Subcutaneous adipose tissue (tissue), 4 donors: ENCODE data around the gene BAZ2B. TPM values are rescaled to one million over a fixed set of nuclear protein-coding genes. Genes with fewer than 3 reads are reported as not detected.

Source experiments
- CTCF ChIP-seq: fragments of 450-650 bp; IDR thresholded peaks from one replicate; pipeline ENCODE4 v1.5.1; 2016; ENCODE audit warnings: low read depth, mild to moderate bottlenecking, control low read depth, antibody characterized with exemption, moderate library complexity
- total RNA-seq, 4 donors: library from RNA; depleted of rRNA; stranded (reverse); fragments of >200 nt; gene quantifications; one replicate each; pipeline ENCODE4 v1.1.0, GENCODE V29; 2016

Gene BAZ2B
- total RNA-seq, 4 donors from 2014 or later = 106 to 128 (median 112) TPM

- no peak for TF ChIP-seq CTCF
Measured at GRCh38 chr2:159526433-159526832, 89.9 kb downstream of the BAZ2B start.

- no peak for TF ChIP-seq CTCF
Measured at GRCh38 chr2:159525012-159525411, 91.3 kb downstream of the BAZ2B start.

GRCh38 chr2:159521272-159521671, 95.1 kb downstream of the BAZ2B start:
- no peak for TF ChIP-seq CTCF

GRCh38 chr2:159518321-159519005, 97.9 kb downstream of the BAZ2B start:
- no peak for TF ChIP-seq CTCF

GRCh38 chr2:159516241-159516758, 100.0 kb downstream of the BAZ2B start:
- no peak for TF ChIP-seq CTCF

- TF ChIP-seq CTCF = no peak
Measured at GRCh38 chr2:159515441-159515840, 100.9 kb downstream of the BAZ2B start.

GRCh38 chr2:159513745-159514144, 102.6 kb downstream of the BAZ2B start:
- no peak for TF ChIP-seq CTCF
